ENCODE results near the gene CFDP1.

CFDP1 gene

DNA sequence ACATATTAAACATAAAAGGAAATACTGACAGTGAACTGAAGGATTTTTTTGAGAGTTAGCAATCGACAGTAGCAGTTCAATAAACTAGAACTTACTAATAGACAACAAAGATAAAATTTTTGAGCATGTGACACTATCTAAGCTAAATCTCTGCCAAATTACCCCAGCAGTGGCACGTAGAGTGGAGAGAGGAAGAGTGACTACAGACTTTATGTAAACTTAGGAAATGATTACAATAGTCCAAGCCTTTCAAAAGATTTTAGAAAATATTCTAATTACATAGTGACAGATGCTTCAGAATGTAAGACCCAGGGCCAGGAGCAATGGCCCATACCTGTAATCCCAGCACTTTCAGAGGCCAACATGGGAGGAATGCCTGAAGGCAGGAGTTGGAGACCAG lies 52.4 kb downstream of the CFDP1 start:
- TF ChIP-seq, protein P1, sequence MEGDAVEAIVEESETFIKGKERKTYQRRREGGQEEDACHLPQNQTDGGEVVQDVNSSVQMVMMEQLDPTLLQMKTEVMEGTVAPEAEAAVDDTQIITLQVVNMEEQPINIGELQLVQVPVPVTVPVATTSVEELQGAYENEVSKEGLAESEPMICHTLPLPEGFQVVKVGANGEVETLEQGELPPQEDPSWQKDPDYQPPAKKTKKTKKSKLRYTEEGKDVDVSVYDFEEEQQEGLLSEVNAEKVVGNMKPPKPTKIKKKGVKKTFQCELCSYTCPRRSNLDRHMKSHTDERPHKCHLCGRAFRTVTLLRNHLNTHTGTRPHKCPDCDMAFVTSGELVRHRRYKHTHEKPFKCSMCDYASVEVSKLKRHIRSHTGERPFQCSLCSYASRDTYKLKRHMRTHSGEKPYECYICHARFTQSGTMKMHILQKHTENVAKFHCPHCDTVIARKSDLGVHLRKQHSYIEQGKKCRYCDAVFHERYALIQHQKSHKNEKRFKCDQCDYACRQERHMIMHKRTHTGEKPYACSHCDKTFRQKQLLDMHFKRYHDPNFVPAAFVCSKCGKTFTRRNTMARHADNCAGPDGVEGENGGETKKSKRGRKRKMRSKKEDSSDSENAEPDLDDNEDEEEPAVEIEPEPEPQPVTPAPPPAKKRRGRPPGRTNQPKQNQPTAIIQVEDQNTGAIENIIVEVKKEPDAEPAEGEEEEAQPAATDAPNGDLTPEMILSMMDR (conservative IDR thresholded peaks at IDR 0.05; ENCODE audit: control insufficient read depth, insufficient read depth, low read depth, low read length) = no peak
- no peak for DNase-seq (ENCODE audit: low read depth)
- H3K4me3 ChIP-seq (ENCODE audit: control insufficient read depth, low read depth, low read length) = no peak overlapping the region

DNA sequence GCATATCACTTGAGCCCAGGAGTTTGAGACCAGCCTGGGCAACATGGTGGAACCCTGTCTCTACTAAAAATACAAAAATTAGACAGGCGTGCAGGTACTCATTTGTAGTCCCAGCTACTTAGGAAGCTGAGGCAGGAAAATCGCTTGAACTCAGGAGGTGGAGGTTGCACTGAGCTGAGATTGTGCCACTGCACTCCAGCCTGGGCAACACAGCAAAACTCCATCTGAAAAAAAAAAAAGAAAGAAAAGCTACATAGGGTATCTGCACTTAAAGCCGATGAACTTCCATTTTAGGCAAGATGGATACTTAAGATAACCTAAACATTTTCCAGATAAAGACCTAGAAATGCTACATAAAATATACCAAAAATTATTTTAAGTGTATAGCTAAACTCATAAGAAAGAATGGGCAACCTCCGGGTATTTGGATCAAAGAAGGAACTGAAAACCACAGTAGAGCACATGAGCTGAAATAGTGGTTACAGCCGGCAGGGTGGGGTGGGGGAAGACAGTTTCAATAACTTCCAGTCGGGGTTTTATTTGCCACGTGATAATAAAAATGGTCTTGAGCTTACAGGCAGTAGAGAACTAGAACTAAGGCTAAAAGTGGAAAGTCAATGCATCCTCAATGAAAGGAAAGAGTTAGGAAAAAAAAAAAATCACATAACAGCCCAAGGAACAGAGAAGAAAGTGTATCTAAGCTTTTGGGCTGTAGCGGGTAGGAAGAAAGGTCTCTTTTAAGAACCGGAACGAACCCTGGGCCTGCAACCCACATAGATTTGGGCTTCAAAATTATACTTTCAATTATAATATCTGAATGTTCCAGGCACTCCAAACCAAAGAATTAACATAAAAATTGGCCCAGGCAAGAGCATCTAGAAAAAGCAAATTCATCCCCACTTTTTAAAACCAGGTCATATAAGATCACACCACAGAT lies 53.1 kb downstream of the CFDP1 start:
- TF ChIP-seq, protein P1 (conservative IDR thresholded peaks at IDR 0.05; ENCODE audit: control insufficient read depth, insufficient read depth, low read depth, low read length) = no peak

DNA sequence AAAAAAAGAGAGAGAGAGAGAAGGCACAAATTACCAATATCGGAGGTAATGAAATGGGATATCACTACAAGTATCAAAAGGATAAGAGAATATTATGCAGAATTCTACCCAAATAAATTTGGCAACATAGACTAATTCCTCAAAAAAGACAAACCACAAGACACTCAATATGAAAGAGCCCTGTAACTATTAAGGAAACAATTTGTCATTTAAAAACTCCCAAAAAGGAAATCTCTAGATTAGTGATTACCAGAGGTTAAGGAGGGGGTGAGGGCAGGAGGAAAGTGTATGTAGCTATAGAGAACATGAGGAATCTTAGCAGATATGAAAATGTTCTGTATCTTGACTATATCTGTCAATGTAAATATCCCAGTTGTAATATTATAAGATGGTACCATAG lies 54.0 kb downstream of the CFDP1 start:
- DNase-seq (ENCODE audit: low read depth) = no peak
- TF ChIP-seq, protein P1 (conservative IDR thresholded peaks at IDR 0.05; ENCODE audit: control insufficient read depth, insufficient read depth, low read depth, low read length) = no peak
- no peak overlapping the region for H3K4me3 ChIP-seq (ENCODE audit: control insufficient read depth, low read depth, low read length)

More for the DNA sequence above, 53.1 kb downstream of the CFDP1 start:
- no peak for DNase-seq (ENCODE audit: low read depth)
- no peak overlapping the region for H3K4me3 ChIP-seq (ENCODE audit: control insufficient read depth, low read depth, low read length)

DNA sequence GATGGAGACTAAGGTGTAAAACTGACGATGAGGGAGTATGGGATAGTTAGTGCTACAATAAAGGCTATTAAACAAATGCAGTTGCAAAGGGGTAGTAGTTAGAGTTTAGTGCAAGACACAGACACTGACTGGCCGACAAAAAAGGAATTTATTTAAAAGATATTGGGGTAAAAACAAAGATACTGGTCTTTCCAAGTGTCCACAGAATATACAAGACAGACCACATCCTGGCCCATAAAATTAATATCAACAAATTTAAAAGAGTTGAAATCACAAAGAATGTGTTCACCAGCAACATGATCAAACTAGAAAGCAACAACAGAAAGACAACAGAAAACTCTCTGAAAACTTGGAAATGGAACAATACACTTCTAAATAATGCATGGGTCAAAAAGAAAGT lies 54.7 kb downstream of the CFDP1 start:
- DNase-seq (ENCODE audit: low read depth) = no peak
- H3K4me3 ChIP-seq (ENCODE audit: control insufficient read depth, low read depth, low read length) = no peak overlapping the region
- TF ChIP-seq, protein P1 (conservative IDR thresholded peaks at IDR 0.05; ENCODE audit: control insufficient read depth, insufficient read depth, low read depth, low read length) = no peak

DNA sequence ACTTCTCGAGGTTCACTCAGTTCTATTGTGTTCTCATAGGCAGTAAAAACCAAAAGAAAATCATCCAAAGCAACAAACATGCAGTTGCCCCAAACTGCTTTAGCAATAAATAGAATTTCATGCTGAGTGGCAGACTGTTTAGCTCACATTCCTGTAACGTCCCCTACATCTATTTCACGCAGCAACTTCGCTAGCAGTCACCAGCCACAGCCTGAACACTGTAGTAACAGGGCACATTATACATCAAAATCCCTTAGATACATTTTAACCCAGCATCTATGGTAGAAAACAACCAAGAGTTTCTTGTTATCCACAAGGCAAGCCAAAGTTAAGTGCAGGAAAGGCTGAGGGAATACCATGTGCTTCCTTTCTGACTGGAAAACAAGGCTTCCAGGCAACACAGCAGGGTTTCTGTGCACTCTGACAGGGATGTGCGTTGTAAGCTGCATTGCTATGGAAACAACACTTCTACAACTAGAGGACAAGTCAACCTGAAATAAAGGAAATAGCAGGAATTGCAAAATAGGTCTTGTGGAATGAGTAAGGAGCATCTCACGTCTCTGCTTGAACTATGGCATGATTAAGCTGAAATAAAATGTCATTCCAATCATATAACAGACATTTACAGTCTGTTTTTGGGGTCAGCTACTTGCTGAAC lies 55.4 kb downstream of the CFDP1 start:
- TF ChIP-seq, protein P1 (conservative IDR thresholded peaks at IDR 0.05; ENCODE audit: control insufficient read depth, insufficient read depth, low read depth, low read length) = no peak
- peak; percentile 98 for DNase-seq (ENCODE audit: low read depth)
- no peak overlapping the region for H3K4me3 ChIP-seq (ENCODE audit: control insufficient read depth, low read depth, low read length)

DNA sequence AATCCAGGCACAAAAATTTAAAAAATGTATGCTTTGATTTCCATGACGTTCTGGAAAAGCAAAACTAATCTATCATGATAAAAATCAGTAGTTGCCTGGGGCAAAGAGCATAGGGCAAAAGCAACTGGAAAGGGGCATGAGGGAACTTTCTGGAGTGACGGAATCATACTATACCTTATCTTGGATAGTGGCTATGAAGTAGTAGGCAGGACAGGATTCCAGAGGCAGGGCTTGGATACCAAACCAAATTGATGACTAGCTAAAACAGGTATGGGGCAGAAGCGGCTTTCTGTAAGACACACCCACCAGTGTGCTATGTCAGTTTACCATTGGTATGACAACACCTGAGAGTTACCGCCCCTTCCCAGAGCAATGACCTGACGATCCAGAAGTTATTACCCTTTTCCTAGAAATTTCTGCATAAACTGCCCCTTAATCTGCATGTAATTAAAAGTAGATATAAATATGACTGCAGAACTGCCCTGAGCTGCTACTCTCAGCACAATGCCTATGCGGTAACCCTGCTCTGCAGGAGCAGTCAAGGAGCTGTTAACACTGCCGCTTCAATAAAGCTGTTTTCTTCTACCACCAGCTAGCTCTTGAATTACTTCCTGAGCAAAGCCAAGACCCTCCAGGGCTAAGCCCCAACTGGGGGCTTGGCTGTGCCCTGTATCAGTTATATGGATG lies 56.7 kb downstream of the CFDP1 start:
- TF ChIP-seq, protein P1 (conservative IDR thresholded peaks at IDR 0.05; ENCODE audit: control insufficient read depth, insufficient read depth, low read depth, low read length) = no peak
- DNase-seq (ENCODE audit: low read depth) = no peak
- no peak overlapping the region for H3K4me3 ChIP-seq (ENCODE audit: control insufficient read depth, low read depth, low read length)
